NCI-H1092 (cell line): Measurements from ENCODE around the gene KCNK16.

Experiments used
- DNase-seq: peaks from one replicate; lab custom pipeline; 2025; lab: John Stamatoyannopoulos, UW

The KCNK16 gene

GRCh38 chr6:39276379-39276995, 46.0 kb downstream of the KCNK16 start:
- no peak for DNase-seq

- DNase-seq: no peak
Observed at GRCh38 chr6:39274903-39275302, 47.6 kb downstream of the KCNK16 start.

- no peak for DNase-seq
Observed at GRCh38 chr6:39274471-39274870, 48.0 kb downstream of the KCNK16 start.

GRCh38 chr6:39273406-39273821, 49.1 kb downstream of the KCNK16 start:
- DNase-seq: no peak

GRCh38 chr6:39269961-39270360, 52.5 kb downstream of the KCNK16 start:
- DNase-seq: no peak

- DNase-seq: no peak
Observed at GRCh38 chr6:39268721-39269120, 53.8 kb downstream of the KCNK16 start.

- no peak for DNase-seq
Observed at GRCh38 chr6:39268171-39268570, 54.3 kb downstream of the KCNK16 start.

- no peak for DNase-seq
Observed at GRCh38 chr6:39266782-39267355, 55.6 kb downstream of the KCNK16 start.

- no peak for DNase-seq
Observed at GRCh38 chr6:39266375-39266774, 56.1 kb downstream of the KCNK16 start.
